Measurements from ENCODE around the gene TBCEL. TPM values are rescaled to one million over a fixed set of nuclear protein-coding genes. Genes with fewer than 3 reads are reported as not detected.
A peak's percentile ranks its signal among the peaks of the same experiment; 100 is the strongest.

Gene TBCEL
- polyA plus RNA-seq, result 1 to 10 TPM; 2.0 to 2.2 TPM

DNA sequence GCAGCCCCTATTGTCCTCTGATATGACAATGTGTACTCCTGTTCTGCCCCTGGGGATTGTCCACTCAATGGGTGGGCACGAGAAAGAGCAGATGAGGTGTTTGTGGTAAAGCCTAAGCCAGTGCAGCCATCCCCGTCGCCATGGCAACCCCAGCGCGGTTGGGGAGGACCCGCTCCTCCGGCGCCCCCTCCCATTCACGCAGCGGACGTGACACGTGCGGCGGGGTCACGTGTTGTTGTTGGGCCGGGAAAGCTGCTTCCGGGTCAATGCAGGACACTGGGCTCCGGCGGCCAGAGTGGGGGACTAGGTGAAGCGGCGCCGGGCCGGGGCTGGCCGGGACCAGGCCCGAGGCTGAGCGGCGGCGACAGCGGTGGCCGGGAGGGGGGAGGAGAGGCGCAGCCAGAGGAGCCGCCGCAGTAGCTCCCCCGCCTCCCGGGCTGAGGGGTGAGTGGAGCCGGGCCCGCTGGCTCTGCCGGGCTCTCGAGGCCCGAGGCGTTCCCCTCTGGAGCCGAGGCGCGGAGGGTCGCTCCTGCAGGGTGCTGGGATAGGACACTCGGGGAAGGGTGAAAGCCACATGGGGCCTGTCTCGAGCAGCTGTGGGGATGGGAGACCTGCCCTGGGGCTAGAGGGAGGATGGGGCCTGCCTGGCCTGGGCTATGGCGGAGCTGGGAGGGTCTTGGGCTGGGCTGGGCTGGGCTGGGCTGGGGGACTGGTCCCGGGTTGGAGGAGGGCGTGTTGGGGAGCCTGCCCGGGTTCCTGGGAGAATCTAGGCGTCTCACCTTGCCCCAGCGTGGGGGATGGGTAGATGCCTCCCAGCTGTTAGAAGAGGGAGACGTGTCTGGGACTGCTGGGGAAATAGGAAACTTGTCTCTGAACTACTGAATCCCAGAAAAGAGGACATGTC lies at the start of gene TBCEL:
TBCEL (plus strand) TSS at position 255 of the 904 bp plus-strand sequence. CDS start 21,589 bp downstream, outside the sequence.
- Histone ChIP-seq H3K4me3 (ENCODE audit: low read depth in 1 of 2, low read length in 2 of 2) (peak within 1 kb of the TSS; percentile 69 to 80), H3K27me3 (ENCODE audit: control insufficient read depth in 1 of 2, insufficient read depth in 2 of 2, low read length in 2 of 2) (no peaks in the 10 kb centered on the region), H3K27ac (ENCODE audit: low read depth in 2 of 2, low read length in 1 of 2) (peak within 1 kb of the TSS in 1 of 2 donors; percentile 34), H3K9me3 (ENCODE audit: control insufficient read depth in 2 of 2, insufficient read depth in 1 of 2, low read depth in 1 of 2, low read length in 1 of 2) (no peaks in the 10 kb centered on the region), H3K4me1 (ENCODE audit: control insufficient read depth in 2 of 2, insufficient read depth in 2 of 2, low read length in 1 of 2) (peaks cover 6 to 8% of the 10 kb centered on the region in 2 donors), H3K36me3 (ENCODE audit: control insufficient read depth in 2 of 2, insufficient read depth in 2 of 2, low read length in 1 of 2) (no peaks in the 10 kb centered on the region)
- 1% methylated on average over 50 to 54 of the region's 54 CpGs for WGBS, 2 donors

DNA sequence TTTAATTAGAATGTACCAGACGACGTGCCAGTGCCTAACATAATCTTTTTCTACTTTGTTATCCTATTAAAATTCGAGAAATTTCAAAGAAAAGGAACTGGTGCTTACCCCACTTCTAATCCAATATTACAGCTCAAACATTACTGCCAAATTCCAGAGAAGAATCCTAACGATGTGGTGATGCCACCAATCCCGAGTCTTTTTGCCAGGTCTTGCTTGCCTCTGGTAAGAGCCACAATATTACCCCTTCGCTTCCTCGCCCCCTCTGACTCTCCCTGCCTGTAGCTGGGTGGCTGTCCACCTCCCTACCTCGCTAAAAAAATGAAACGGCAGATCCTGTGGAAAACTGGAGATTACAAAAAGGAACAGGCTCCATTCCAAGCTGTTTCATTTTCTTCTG lies 49.4 kb upstream of the TBCEL start:
- H3K4me3 ChIP-seq (ENCODE audit: low read depth in 1 of 2, low read length in 2 of 2), result no peak overlapping the region
- no peak overlapping the region for H3K27ac ChIP-seq (ENCODE audit: low read depth in 2 of 2, low read length in 1 of 2)
- no peaks in the 10 kb centered on the region for H3K36me3 ChIP-seq (ENCODE audit: control insufficient read depth in 2 of 2, insufficient read depth in 2 of 2, low read length in 1 of 2)
- peaks cover 0 to 3% of the 10 kb centered on the region in 2 donors for H3K9me3 ChIP-seq (ENCODE audit: control insufficient read depth in 2 of 2, insufficient read depth in 1 of 2, low read depth in 1 of 2, low read length in 1 of 2)
- H3K27me3 ChIP-seq (ENCODE audit: control insufficient read depth in 1 of 2, insufficient read depth in 2 of 2, low read length in 2 of 2), result no peaks in the 10 kb centered on the region
- 72% methylated on average over 9 of the region's 9 CpGs for WGBS, 2 donors
- H3K4me1 ChIP-seq (ENCODE audit: control insufficient read depth in 2 of 2, insufficient read depth in 2 of 2, low read length in 1 of 2), result no peaks in the 10 kb centered on the region

DNA sequence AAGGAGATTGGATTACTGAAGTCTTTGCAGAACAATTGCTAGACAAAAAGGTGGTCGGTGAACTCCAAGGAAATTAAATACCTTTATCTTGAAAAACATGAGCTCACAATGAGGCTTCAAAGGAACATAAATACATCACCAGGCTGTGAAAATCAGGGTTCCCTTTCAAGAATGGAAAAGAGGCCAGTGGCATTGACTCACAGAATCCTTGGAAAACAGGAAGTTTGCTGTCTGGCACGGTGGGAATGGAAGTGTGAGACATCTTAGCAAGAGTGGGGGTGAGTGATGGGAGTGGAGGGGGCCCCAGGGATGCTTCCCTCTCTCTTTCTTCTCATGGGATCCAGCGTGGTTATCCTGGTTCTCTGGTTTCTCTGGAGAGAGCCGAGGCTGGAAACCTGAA lies 48.9 kb upstream of the TBCEL start:
- peaks cover 0 to 3% of the 10 kb centered on the region in 2 donors for H3K9me3 ChIP-seq (ENCODE audit: control insufficient read depth in 2 of 2, insufficient read depth in 1 of 2, low read depth in 1 of 2, low read length in 1 of 2)
- H3K36me3 ChIP-seq (ENCODE audit: control insufficient read depth in 2 of 2, insufficient read depth in 2 of 2, low read length in 1 of 2), result no peaks in the 10 kb centered on the region
- H3K27ac ChIP-seq (ENCODE audit: low read depth in 2 of 2, low read length in 1 of 2), result no peak overlapping the region
- no peaks in the 10 kb centered on the region for H3K27me3 ChIP-seq (ENCODE audit: control insufficient read depth in 1 of 2, insufficient read depth in 2 of 2, low read length in 2 of 2)
- H3K4me1 ChIP-seq (ENCODE audit: control insufficient read depth in 2 of 2, insufficient read depth in 2 of 2, low read length in 1 of 2), result no peaks in the 10 kb centered on the region
- no peak overlapping the region for H3K4me3 ChIP-seq (ENCODE audit: low read depth in 1 of 2, low read length in 2 of 2)
- 49 to 58% methylated on average over 4 of the region's 4 CpGs for WGBS, 2 donors

DNA sequence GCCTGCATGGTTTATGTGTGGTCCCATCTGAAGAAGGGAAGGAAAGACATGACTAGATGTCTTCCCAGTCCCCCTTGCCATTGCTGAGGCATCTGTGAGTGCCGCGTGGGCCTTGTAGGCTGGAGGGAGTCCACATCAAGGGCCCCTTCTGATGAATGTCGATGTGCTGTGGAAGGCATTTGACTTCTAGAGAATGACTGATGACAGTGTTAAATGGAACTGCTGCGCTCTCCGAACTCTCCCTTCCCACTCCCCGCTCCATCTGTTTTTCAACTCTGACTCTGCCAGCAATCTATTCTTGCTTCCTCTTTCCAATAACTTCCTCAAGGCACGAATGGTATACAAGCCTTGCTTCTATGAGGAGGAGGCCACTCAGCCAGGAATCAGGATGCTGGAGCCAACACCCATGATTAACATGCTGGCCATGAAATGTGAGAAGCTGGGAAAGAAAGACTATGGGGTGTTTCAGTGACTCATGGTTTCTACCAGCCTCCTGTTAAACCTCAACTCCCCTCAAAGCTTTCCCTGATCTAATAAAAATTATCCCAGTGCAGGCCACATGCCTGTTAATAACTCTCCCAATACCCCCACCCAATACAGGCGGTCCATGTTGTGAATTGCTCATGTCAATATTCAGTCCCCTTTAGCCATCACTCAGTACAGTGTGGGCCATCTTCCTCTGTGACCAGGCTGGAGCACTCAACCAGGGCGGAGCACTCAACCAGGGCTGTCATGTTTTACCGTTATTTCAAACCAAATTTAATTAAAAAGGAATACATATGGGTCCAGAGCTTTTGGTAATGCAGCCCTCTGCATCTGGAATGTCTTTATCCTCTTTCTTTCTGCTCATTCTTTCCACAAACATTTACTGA lies 46.4 kb upstream of the TBCEL start:
- Histone ChIP-seq H3K27ac (ENCODE audit: low read depth in 2 of 2, low read length in 1 of 2) (no peak overlapping the region), H3K4me1 (ENCODE audit: control insufficient read depth in 2 of 2, insufficient read depth in 2 of 2, low read length in 1 of 2) (no peaks in the 10 kb centered on the region), H3K27me3 (ENCODE audit: control insufficient read depth in 1 of 2, insufficient read depth in 2 of 2, low read length in 2 of 2) (no peaks in the 10 kb centered on the region), H3K9me3 (ENCODE audit: control insufficient read depth in 2 of 2, insufficient read depth in 1 of 2, low read depth in 1 of 2, low read length in 1 of 2) (peaks cover 0 to 3% of the 10 kb centered on the region in 2 donors), H3K4me3 (ENCODE audit: low read depth in 1 of 2, low read length in 2 of 2) (no peak overlapping the region), H3K36me3 (ENCODE audit: control insufficient read depth in 2 of 2, insufficient read depth in 2 of 2, low read length in 1 of 2) (no peaks in the 10 kb centered on the region)
- WGBS, 2 donors, result 73 to 82% methylated on average over 10 of the region's 10 CpGs

- Histone ChIP-seq H3K27me3 (ENCODE audit: control insufficient read depth in 1 of 2, insufficient read depth in 2 of 2, low read length in 2 of 2) (no peaks in the 10 kb centered on the region), H3K27ac (ENCODE audit: low read depth in 2 of 2, low read length in 1 of 2) (no peak overlapping the region), H3K4me3 (ENCODE audit: low read depth in 1 of 2, low read length in 2 of 2) (no peak overlapping the region), H3K4me1 (ENCODE audit: control insufficient read depth in 2 of 2, insufficient read depth in 2 of 2, low read length in 1 of 2) (no peaks in the 10 kb centered on the region), H3K36me3 (ENCODE audit: control insufficient read depth in 2 of 2, insufficient read depth in 2 of 2, low read length in 1 of 2) (no peaks in the 10 kb centered on the region), H3K9me3 (ENCODE audit: control insufficient read depth in 2 of 2, insufficient read depth in 1 of 2, low read depth in 1 of 2, low read length in 1 of 2) (peaks cover 0 to 3% of the 10 kb centered on the region in 2 donors)
- WGBS, 2 donors, result 70 to 79% methylated on average over 3 of the region's 3 CpGs
Observed at GRCh38 chr11:120978701-120979100, 45.2 kb upstream of the TBCEL start.

DNA sequence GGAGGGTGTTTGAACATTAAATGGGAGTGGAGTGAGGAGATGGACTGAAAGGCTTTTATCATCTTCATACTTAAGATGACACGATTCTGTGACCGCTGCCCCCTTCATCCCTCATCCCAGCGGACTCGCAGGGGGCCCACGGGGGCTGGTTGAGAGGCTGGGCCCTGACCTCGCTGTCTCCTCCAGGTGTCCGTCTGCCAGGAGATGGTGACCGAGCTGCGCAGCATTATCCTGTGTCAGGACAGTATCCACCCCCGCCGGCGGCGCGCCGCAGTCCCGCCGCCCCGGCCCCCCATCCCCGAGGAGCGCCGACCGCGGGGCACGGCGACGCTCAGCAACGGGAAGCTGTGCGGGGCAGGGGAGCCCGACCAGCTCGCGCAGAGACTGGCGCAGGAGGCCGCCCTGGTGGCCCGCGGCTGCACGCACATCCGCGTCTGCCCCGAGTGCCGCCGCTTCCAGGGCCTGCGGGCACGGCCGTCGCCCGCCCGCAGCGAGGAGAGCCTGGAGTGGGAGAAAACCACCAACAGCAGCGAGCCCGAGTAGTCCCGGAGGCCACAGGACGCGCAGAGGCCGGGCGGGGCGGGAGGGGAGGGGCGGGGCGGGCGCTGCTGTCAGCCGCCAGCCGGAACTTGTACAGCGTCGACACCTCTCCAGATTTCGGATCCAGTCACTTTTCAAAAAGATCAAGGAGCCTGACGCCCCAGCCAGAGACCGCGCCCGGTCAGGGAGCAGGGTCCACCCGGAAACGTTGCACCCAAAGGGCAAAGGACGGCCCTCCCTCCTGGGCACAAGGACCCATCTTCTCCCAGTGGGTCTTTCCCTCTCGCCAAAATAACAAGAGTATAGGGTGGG lies 38.0 kb upstream of the TBCEL start:
- Histone ChIP-seq H3K27me3 (ENCODE audit: control insufficient read depth in 1 of 2, insufficient read depth in 2 of 2, low read length in 2 of 2) (no peaks in the 10 kb centered on the region), H3K9me3 (ENCODE audit: control insufficient read depth in 2 of 2, insufficient read depth in 1 of 2, low read depth in 1 of 2, low read length in 1 of 2) (no peaks in the 10 kb centered on the region), H3K4me1 (ENCODE audit: control insufficient read depth in 2 of 2, insufficient read depth in 2 of 2, low read length in 1 of 2) (peaks cover 0 to 2% of the 10 kb centered on the region in 2 donors), H3K36me3 (ENCODE audit: control insufficient read depth in 2 of 2, insufficient read depth in 2 of 2, low read length in 1 of 2) (no peaks in the 10 kb centered on the region), H3K4me3 (ENCODE audit: low read depth in 1 of 2, low read length in 2 of 2) (peak overlapping the region; percentile 27 to 34), H3K27ac (ENCODE audit: low read depth in 2 of 2, low read length in 1 of 2) (no peak overlapping the region)
- WGBS, 2 donors, result 4 to 5% methylated on average over 62 to 72 of the region's 72 CpGs

GRCh38 chr11:120988603-120989002 lies 35.3 kb upstream of the TBCEL start:
- WGBS, 2 donors, result 84 to 94% methylated on average over 1 of the region's 1 CpG

GRCh38 chr11:120991830-120992686 lies 31.8 kb upstream of the TBCEL start:
- H3K4me1 ChIP-seq (ENCODE audit: control insufficient read depth in 2 of 2, insufficient read depth in 2 of 2, low read length in 1 of 2), result no peaks in the 10 kb centered on the region
- H3K27ac ChIP-seq (ENCODE audit: low read depth in 2 of 2, low read length in 1 of 2), result no peak overlapping the region
- no peaks in the 10 kb centered on the region for H3K27me3 ChIP-seq (ENCODE audit: control insufficient read depth in 1 of 2, insufficient read depth in 2 of 2, low read length in 2 of 2)
- no peak overlapping the region for H3K4me3 ChIP-seq (ENCODE audit: low read depth in 1 of 2, low read length in 2 of 2)
- H3K36me3 ChIP-seq (ENCODE audit: control insufficient read depth in 2 of 2, insufficient read depth in 2 of 2, low read length in 1 of 2), result peaks cover 0 to 2% of the 10 kb centered on the region in 2 donors
- 89 to 91% methylated on average over 10 of the region's 10 CpGs for WGBS, 2 donors
- H3K9me3 ChIP-seq (ENCODE audit: control insufficient read depth in 2 of 2, insufficient read depth in 1 of 2, low read depth in 1 of 2, low read length in 1 of 2), result no peaks in the 10 kb centered on the region

More at GRCh38 chr11:120988603-120989002, 35.3 kb upstream of the TBCEL start:
- no peak overlapping the region for H3K27ac ChIP-seq (ENCODE audit: low read depth in 2 of 2, low read length in 1 of 2)
- no peaks in the 10 kb centered on the region for H3K27me3 ChIP-seq (ENCODE audit: control insufficient read depth in 1 of 2, insufficient read depth in 2 of 2, low read length in 2 of 2)
- peaks cover 0 to 2% of the 10 kb centered on the region in 2 donors for H3K36me3 ChIP-seq (ENCODE audit: control insufficient read depth in 2 of 2, insufficient read depth in 2 of 2, low read length in 1 of 2)
- H3K9me3 ChIP-seq (ENCODE audit: control insufficient read depth in 2 of 2, insufficient read depth in 1 of 2, low read depth in 1 of 2, low read length in 1 of 2), result no peaks in the 10 kb centered on the region
- no peak overlapping the region for H3K4me3 ChIP-seq (ENCODE audit: low read depth in 1 of 2, low read length in 2 of 2)
- peaks cover 0 to 2% of the 10 kb centered on the region in 2 donors for H3K4me1 ChIP-seq (ENCODE audit: control insufficient read depth in 2 of 2, insufficient read depth in 2 of 2, low read length in 1 of 2)
